ENCODE results near the gene AASDH.

Gene AASDH

GRCh38 chr4:56374956-56375355 lies 12.3 kb downstream of the AASDH start:
- Histone ChIP-seq H3K79me2 (ENCODE audit: insufficient read depth, low read length) (no peaks in the 10 kb centered on the region), H2AFZ (ENCODE audit: low read length) (no peak overlapping the region), H3K4me2 (ENCODE audit: low read depth, low read length, poor library complexity, severe bottlenecking) (no peak overlapping the region), H4K20me1 (ENCODE audit: insufficient read depth, low read length, poor library complexity, severe bottlenecking) (no peaks in the 10 kb centered on the region), H3K36me3 (ENCODE audit: insufficient read depth, low read length) (no peaks in the 10 kb centered on the region), H3K4me1 (ENCODE audit: insufficient read depth, low read length, poor library complexity, severe bottlenecking) (no peaks in the 10 kb centered on the region), H3K9ac (ENCODE audit: low read depth, low read length, poor library complexity, severe bottlenecking) (no peak overlapping the region), H3K27me3 (ENCODE audit: insufficient read depth, low read length, poor library complexity, severe bottlenecking) (no peaks in the 10 kb centered on the region), H3F3A (ENCODE audit: low read depth) (no peaks in the 10 kb centered on the region), H3K9me2 (replicated peaks; ENCODE audit: low read depth, low read length) (no peaks in the 10 kb centered on the region), H3K9me3 (ENCODE audit: insufficient read depth, low read depth, low read length) (no peaks in the 10 kb centered on the region), H3K4me3 (ENCODE audit: low read length, poor library complexity, severe bottlenecking) (no peak overlapping the region)
- TF ChIP-seq EZH2phosphoT487 (IDR thresholded peaks at IDR 0.05; ENCODE audit: borderline replicate concordance) (no peak), CTCF (conservative IDR thresholded peaks at IDR 0.05; ENCODE audit: low read length) (no peak)

GRCh38 chr4:56372774-56373173 lies 14.5 kb downstream of the AASDH start:
- H3K27me3 ChIP-seq (ENCODE audit: insufficient read depth, low read length, poor library complexity, severe bottlenecking), result no peaks in the 10 kb centered on the region
- TF ChIP-seq EZH2phosphoT487 (IDR thresholded peaks at IDR 0.05; ENCODE audit: borderline replicate concordance) (no peak), CTCF (conservative IDR thresholded peaks at IDR 0.05; ENCODE audit: low read length) (no peak)
- H3K9me2 ChIP-seq (replicated peaks; ENCODE audit: low read depth, low read length), result no peaks in the 10 kb centered on the region
- H3K36me3 ChIP-seq (ENCODE audit: insufficient read depth, low read length), result no peaks in the 10 kb centered on the region
- H3K4me1 ChIP-seq (ENCODE audit: insufficient read depth, low read length, poor library complexity, severe bottlenecking), result no peaks in the 10 kb centered on the region
- H4K20me1 ChIP-seq (ENCODE audit: insufficient read depth, low read length, poor library complexity, severe bottlenecking), result no peaks in the 10 kb centered on the region
- no peaks in the 10 kb centered on the region for H3F3A ChIP-seq (ENCODE audit: low read depth)
- H3K4me3 ChIP-seq (ENCODE audit: low read length, poor library complexity, severe bottlenecking), result no peak overlapping the region
- H3K79me2 ChIP-seq (ENCODE audit: insufficient read depth, low read length), result no peaks in the 10 kb centered on the region
- no peak overlapping the region for H3K4me2 ChIP-seq (ENCODE audit: low read depth, low read length, poor library complexity, severe bottlenecking)
- no peaks in the 10 kb centered on the region for H3K9me3 ChIP-seq (ENCODE audit: insufficient read depth, low read depth, low read length)
- H3K9ac ChIP-seq (ENCODE audit: low read depth, low read length, poor library complexity, severe bottlenecking), result no peak overlapping the region
- H2AFZ ChIP-seq (ENCODE audit: low read length), result no peak overlapping the region

DNA sequence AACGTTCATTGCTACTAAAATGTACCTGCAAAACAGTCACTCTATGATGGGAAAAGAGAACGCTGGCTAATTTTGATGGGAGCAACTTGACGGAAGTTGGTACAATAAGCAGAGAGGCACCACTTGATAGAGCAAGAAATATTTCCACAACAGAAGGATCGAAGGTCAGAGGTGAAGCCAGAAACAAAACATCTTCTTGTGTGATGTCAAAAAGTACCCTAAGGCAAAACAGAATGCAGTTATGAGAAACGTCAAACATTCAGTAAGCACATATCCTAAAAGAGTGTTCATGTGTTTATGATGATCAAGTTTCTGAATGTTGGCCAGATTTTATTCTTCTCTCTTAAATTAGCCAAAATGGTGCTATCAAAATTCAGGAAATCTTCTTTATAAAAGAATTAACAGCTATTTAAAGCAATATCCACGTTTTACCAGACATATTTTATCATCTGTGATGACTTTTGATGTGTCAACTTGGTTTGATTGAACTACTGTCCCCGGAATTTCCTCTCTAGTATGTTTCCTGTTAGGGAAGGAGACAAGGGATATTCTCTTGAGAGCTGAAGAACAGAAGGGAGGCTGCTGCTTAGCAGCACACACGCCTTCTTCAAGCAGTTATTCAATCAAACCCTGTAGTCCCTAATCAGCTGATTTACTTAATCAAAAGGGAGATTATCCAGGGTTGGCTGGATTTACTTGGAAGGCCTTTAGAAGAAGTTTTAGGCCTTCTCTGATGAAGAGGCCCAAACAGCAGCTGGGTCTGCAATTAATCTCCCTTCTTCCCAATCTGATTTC lies 15.7 kb downstream of the AASDH start:
- Histone ChIP-seq H3K27me3 (ENCODE audit: insufficient read depth, low read length, poor library complexity, severe bottlenecking) (no peaks in the 10 kb centered on the region), H3K9me3 (ENCODE audit: insufficient read depth, low read depth, low read length) (no peaks in the 10 kb centered on the region), H3K4me2 (ENCODE audit: low read depth, low read length, poor library complexity, severe bottlenecking) (no peak overlapping the region), H3K79me2 (ENCODE audit: insufficient read depth, low read length) (no peaks in the 10 kb centered on the region), H3K4me3 (ENCODE audit: low read length, poor library complexity, severe bottlenecking) (no peak overlapping the region), H3K4me1 (ENCODE audit: insufficient read depth, low read length, poor library complexity, severe bottlenecking) (no peaks in the 10 kb centered on the region), H3K9me2 (replicated peaks; ENCODE audit: low read depth, low read length) (no peaks in the 10 kb centered on the region), H3K36me3 (ENCODE audit: insufficient read depth, low read length) (no peaks in the 10 kb centered on the region), H3K9ac (ENCODE audit: low read depth, low read length, poor library complexity, severe bottlenecking) (no peak overlapping the region), H3F3A (ENCODE audit: low read depth) (no peaks in the 10 kb centered on the region), H4K20me1 (ENCODE audit: insufficient read depth, low read length, poor library complexity, severe bottlenecking) (no peaks in the 10 kb centered on the region), H2AFZ (ENCODE audit: low read length) (no peak overlapping the region)
- TF ChIP-seq EZH2phosphoT487 (IDR thresholded peaks at IDR 0.05; ENCODE audit: borderline replicate concordance) (no peak), CTCF (conservative IDR thresholded peaks at IDR 0.05; ENCODE audit: low read length) (no peak)

Measured in Loucy (cell line).